A673 (cell line): ENCODE data around the gene HES1. TPM values are rescaled to one million over a fixed set of nuclear protein-coding genes. Genes with fewer than 3 reads are reported as not detected.

ENCODE experiments used
- BruUV-seq: library from RNA; stranded (reverse); fragments of 400-500 nt; replicated peaks from 2 replicates; lab custom pipeline; 2021; lab: Mats Ljungman, UMichigan
- CTCF ChIA-PET: fragments of 300-600 bp; sonication (Branson Sonifier 250); formaldehyde crosslinking; loops from one replicate; lab custom pipeline; 2022; ENCODE audit warnings: antibody characterized with exemption; lab: Charles Lee
- POLR2A ChIA-PET: fragments of 300-600 bp; sonication (Branson Sonifier 250); formaldehyde crosslinking; loops from one replicate; lab custom pipeline; 2022; ENCODE audit warnings: antibody characterized with exemption; ENCODE audit not compliant: low non-redundant PET; lab: Charles Lee
- DNase-seq: peaks from one replicate; pipeline ENCODE4 v3.0.0-alpha.2; 2015; ENCODE audit warnings: low spot score
- H3K27ac ChIP-seq: fragments of 200-600 bp; sonication (generic); 2 replicates; pipeline ENCODE4 v1.5.1; 2016; ENCODE audit warnings: mixed run types, low read depth, mild to moderate bottlenecking, mixed read lengths, antibody characterized with exemption, low read length; ENCODE audit not compliant: poor library complexity, severe bottlenecking
- H3K27me3 ChIP-seq: fragments of 200-600 bp; sonication (generic); replicated peaks from 2 replicates; pipeline ENCODE4 v1.6.1; 2017; ENCODE audit warnings: mixed run types, low read depth, mild to moderate bottlenecking, mixed read lengths, antibody characterized with exemption, low read length; ENCODE audit not compliant: insufficient read depth, poor library complexity
- H3K36me3 ChIP-seq: fragments of 200-600 bp; sonication (generic); 2 replicates; pipeline ENCODE4 v1.6.1; 2016; ENCODE audit warnings: mixed run types, mild to moderate bottlenecking, mixed read lengths, antibody characterized with exemption, low read length; ENCODE audit not compliant: insufficient read depth, poor library complexity, severe bottlenecking
- H3K4me1 ChIP-seq: fragments of 200-600 bp; sonication (generic); 2 replicates; pipeline ENCODE4 v1.6.1; 2017; ENCODE audit warnings: mixed run types, mild to moderate bottlenecking, mixed read lengths, antibody characterized with exemption, low read length; ENCODE audit not compliant: insufficient read depth, poor library complexity, severe bottlenecking
- H3K4me3 ChIP-seq: fragments of 200-600 bp; sonication (generic); 2 replicates; pipeline ENCODE4 v1.5.1; 2016; ENCODE audit warnings: low read depth, mixed run types, mild to moderate bottlenecking, mixed read lengths, low read length; ENCODE audit not compliant: poor library complexity, severe bottlenecking
- H3K9me3 ChIP-seq: fragments of 200-600 bp; sonication (generic); 2 replicates; pipeline ENCODE4 v1.6.1; 2016; ENCODE audit warnings: mixed run types, low read depth, mild to moderate bottlenecking, mixed read lengths, antibody characterized with exemption, low read length; ENCODE audit not compliant: poor library complexity, severe bottlenecking
- CTCF ChIP-seq: fragments of 300-800, 200-600 bp; sonication (generic); conservative IDR thresholded peaks from 2 replicates; pipeline ENCODE4 v1.5.1; 2017; ENCODE audit warnings: low read depth, mild to moderate bottlenecking, antibody characterized with exemption, low read length, moderate library complexity, mixed read lengths
- EZH2 ChIP-seq: fragments of 200-600 bp; sonication (generic); IDR thresholded peaks from 2 replicates; pipeline ENCODE4 v1.6.1; 2017; ENCODE audit warnings: borderline replicate concordance, low read depth, mild to moderate bottlenecking, mixed read lengths, antibody characterized with exemption, low read length; ENCODE audit not compliant: poor library complexity, severe bottlenecking
- intact Hi-C: fragments of 100-400 bp; cut with micrococcal nuclease; formaldehyde crosslinking; loops from one replicate; pipeline ENCODE4 v1.10.0; 2022; ENCODE audit not compliant: unreplicated experiment
- total RNA-seq: library from RNA; stranded (reverse); gene quantifications from 2 replicates; pipeline ENCODE4 v1.2.3, GENCODE V29; 2021

Gene HES1
- total RNA-seq, 1 experiment from 2014 or later, result 136 TPM

GRCh38 chr3:194184801-194185200, 48.9 kb downstream of the HES1 start:
- Histone ChIP-seq H3K27ac (no peak overlapping the region), H3K4me1 (no peaks in the 10 kb centered on the region), H3K9me3 (no peaks in the 10 kb centered on the region), H3K4me3 (no peak overlapping the region), H3K36me3 (no peaks in the 10 kb centered on the region), H3K27me3 (no peaks in the 10 kb centered on the region)
- no peak for DNase-seq
- no peak for TF ChIP-seq CTCF
- no peak for TF ChIP-seq EZH2
- BruUV-seq, result no TSS peak
- ChIA-PET POLR2A (no interaction called here), CTCF (no interaction called here)
- intact Hi-C loops, result no loop called here

DNA sequence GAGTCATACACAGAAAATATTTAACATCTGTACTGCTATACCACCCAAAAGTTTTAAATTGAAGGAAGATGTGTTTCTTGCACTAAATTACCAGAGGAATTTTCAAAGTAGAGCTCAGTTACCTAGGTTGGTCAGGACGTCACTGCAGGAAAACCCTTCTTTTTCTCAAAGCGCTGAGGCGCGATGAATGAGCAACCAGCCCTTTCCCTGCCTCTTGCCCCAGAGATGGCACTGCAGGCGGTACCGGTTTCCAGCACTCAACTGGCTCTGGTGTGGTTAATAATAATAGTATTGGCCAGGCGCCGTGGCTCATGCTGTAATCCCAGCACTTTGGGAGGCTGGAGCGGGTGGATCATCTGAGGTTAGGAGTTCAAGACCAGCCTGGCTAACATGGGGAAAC, 49.3 kb downstream of the HES1 start:
- BruUV-seq, result no TSS peak
- H3K36me3 ChIP-seq, result no peaks in the 10 kb centered on the region
- CTCF ChIA-PET, result no interaction called here
- no peaks in the 10 kb centered on the region for H3K9me3 ChIP-seq
- H3K4me3 ChIP-seq, result no peak overlapping the region
- POLR2A ChIA-PET, result no interaction called here
- H3K27me3 ChIP-seq, result no peaks in the 10 kb centered on the region
- no peaks in the 10 kb centered on the region for H3K4me1 ChIP-seq
- TF ChIP-seq EZH2 (no peak), CTCF (no peak)
- DNase-seq, result no peak
- intact Hi-C loops, result no loop called here
- H3K27ac ChIP-seq, result no peak overlapping the region

DNA sequence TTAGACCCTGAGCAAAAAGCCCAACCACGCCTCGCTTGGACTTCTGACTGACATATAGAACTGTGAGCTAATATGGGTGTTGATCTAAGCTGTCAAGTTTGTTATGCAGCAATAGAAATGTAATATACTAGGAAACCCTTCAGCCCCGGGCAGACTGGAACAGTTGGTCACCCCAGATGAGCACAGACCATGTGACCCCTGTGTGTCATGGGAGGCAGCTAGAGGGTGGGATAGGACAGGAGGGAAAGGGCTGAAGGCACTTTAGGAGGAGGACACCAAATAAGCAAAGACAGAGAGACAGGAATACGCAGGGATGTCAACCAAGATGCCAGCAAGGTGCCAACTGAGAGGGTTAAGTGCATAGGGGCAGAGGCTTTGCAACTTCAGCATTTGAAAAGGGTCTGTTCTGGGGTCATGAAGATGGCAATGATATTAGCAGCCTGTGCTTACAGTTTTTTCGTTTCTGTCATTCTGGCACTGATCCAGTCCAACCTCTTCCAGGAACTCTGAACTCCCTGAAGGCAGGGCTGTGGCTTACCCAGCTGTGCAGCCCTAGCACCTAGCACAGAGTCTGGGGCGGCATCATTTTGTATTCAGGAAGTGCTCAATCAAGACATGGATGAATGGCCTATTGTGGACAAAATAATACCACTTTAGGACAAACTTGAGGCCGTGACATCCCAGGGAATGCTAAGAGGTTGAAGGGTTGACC, 51.4 kb downstream of the HES1 start:
- BruUV-seq, result no TSS peak
- Histone ChIP-seq H3K4me3 (no peak overlapping the region), H3K27me3 (no peaks in the 10 kb centered on the region), H3K4me1 (no peaks in the 10 kb centered on the region), H3K36me3 (no peaks in the 10 kb centered on the region), H3K27ac (no peak overlapping the region), H3K9me3 (no peaks in the 10 kb centered on the region)
- intact Hi-C loops, result no loop called here
- ChIA-PET POLR2A (no interaction called here), CTCF (no interaction called here)
- DNase-seq, result no peak
- TF ChIP-seq EZH2, result no peak

Other genes with a start within 250 kb of the HES1 start
- gene CPN2, start 215.2 kb downstream of the HES1 start, total RNA-seq, result not detected in 2 replicates
- gene LRRC15, start 233.6 kb downstream of the HES1 start, total RNA-seq, result not detected in 2 replicates